ENCODE measurements around the gene CHST3.
"Not testable (repeated sequence)": the region's sequence is repeated elsewhere in the genome, so short reads cannot be mapped to it uniquely, and the experiment has no call there.

CHST3 gene

DNA sequence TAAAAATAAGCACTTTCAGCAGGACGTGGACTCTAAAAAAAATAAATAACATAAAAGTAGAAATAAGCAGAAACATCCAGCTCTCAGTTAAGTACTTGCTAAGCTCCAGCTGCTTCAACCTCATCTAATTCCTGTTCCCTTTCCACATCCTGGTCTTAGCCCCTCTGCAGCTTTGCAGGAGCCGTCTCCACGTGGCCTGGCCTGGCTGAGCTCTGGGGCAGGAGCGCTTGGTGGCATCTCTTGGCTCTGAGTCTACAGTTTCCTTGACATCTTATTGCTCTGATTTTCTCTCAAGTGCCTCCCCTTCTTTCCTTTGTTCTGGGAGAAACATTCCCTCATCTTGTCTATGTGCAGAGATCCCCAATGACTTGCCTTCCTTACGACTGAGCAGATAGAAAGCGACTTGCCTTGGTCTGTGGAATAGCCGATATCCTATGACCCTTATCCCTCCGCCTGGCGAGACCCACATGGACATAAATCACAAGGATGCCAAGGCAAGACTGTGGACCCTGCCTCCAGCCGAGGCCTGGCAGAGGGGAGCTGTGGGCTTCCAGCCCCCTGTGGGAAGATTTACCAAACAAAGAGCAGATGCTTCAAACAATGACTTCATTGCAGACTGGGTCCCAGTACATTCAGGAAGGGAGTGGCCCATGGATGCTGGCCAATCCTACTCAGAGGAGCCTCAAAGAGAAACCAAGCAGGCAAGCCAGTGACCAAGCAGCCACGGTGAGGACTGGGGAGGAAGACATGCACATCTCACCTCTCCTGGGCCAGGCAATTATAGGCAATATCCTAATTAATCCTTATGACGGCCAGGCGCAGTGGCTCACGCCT, 62.3 kb downstream of the CHST3 start:
- H3K4me3 ChIP-seq (ENCODE audit: low read depth, low read length) = no peak overlapping the region

DNA sequence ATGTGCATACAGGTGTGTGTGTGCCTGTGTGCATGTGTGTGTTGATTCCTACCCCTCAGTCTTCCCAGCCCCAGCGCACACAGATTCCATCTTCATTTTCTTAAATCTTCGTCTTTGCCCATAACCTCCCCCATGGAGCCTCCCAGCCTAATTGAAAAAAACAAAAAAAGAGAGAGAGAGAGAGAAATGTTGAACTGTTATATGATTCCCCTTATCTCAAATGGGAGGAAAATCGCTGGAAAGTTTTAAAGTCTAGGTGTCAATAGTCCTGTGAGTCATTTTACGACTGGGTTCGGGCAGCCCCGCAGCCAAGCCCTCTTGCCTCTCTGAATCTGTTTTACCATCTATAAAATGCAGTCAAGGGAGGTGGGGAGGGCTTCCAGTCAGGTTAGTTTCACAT, 63.3 kb downstream of the CHST3 start:
- no peak overlapping the region for H3K4me3 ChIP-seq (ENCODE audit: low read depth, low read length)

DNA sequence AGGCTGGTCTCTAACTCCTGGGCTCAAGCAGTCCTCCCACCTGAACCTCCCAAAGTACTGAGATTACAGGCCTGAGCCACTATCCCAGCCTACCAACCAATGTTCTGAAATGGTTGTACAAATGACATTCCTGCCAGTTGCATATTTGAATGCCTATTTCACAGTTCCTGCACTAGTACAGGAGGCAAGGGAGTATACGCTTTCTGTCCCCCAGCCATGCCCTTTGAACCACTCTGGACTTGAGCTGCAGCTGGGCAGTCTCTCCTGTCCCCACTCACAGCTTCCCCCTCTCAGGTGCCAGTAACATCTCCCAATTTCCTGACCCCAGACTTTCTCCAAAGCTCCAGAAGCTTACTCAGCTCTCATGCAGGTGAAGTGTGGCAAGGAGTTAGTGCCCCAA, 65.2 kb downstream of the CHST3 start:
- H3K4me3 ChIP-seq (ENCODE audit: low read depth, low read length) = no peak overlapping the region

DNA sequence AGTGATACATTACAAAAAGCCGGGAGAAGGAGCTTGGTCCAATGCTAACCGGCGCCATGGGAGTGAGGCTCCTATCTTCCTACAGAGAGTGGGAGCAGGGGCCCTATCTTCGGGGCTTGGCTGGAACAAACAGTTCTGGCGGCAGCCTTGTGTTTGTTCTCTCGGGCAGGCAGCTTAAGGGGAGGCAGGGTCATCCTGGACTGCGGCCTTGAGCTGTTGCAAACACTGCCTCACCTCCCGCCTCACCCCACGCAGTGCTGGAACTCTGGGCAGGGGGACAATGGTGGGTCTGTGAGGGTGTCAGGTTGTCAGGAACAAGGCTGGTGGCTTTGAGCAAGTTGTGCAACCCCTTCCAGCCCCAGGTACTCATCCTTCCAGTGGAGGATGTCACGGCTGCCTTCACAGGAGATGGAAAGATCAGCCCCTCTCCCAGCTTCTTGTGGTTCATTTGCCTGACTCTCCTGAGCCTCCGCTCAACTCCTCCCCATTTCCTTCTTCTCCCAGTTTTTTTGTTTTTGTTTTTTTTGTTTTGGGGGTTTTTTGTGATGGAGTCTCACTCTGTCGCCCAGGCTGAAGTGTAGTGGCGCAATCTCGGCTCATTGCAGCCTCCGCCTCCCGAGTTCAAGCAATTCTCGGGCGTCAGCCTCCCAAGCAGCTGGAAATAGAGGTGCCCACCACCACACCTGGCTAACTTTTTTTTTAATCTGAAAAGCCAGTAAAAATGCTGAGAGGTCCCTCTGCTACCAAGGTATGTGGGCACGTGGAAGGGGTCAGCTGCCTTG, 66.8 kb downstream of the CHST3 start:
- H3K4me3 ChIP-seq (ENCODE audit: low read depth, low read length) = no peak overlapping the region

DNA sequence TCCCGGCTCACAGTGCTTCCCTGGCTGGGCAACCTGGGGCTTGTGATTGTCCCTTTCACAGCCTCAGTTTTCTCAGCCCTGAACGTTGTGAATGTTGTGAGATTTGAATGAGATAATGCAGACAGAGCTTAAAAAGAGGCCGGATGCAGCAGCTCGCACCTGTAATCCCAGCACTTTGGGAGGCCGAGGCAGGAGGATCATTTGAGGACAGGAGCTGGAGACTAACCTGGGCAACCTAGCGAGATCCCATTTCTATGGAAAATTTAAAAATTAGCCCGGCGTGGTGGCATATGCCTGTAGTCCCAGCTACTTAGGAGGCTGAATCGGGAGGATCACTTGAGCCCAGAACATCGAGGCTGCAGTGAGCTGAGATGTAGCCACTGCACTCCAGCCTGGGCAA, 67.5 kb downstream of the CHST3 start:
- no peak overlapping the region for H3K4me3 ChIP-seq (ENCODE audit: low read depth, low read length)

DNA sequence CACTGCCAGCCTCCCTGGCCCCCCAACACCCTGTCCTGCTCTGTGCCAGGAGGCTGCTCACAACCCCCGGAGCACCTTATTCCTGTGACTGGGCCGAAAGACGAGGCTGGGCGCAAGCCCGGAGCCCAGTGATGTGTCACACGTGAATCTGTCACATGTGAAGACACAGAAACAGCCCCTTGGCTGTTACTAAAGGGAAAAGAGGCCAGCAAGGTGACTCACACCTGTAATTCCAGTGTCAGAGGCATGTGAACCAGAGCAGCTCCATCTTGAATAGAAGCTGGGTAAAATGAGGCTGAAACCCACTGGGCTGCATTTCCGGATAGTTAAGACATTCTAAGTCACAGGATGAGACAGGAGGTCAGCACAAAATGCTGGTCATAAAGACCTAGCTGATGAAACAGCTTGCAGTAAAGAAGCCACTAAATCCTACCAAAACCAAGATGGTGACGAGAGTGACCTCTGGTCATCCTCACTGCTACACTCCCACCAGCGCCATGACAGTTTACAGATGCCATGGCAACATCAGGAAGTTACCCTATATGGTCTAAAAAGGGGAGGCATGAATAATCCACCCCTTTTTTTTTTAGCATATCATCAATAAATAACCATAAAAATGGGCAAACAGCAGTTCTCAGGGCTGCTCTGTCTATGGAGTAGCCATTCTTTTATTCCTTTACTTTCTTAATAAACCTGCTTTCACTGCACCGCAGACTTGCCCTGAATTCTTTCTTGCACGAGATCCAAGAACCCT, 68.4 kb downstream of the CHST3 start:
- H3K4me3 ChIP-seq (ENCODE audit: low read depth, low read length) = not testable (repeated sequence)

DNA sequence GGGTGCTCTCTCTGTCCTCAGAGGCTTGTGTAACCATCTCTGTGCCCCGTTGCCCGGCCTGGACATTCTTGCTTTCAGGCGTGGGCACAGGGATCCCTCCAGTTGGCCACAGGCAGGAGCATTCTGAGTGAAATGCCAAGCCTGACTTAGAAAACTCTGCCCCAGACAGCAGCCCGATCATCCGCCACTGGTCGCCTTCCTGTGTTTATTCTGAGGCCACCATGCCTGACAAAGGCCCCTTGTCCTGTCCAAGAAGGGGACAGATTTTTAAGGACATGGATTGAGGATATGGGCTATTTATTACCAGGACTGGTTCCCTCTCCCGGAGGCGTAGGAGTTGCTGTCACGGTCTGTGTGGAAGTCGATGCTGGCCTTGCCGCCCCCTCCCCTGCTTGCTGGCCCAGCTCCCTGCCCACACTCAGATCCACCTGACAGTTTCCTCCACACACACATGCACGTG, 69.9 kb downstream of the CHST3 start:
- H3K4me3 ChIP-seq (ENCODE audit: low read depth, low read length) = no peak overlapping the region

DNA sequence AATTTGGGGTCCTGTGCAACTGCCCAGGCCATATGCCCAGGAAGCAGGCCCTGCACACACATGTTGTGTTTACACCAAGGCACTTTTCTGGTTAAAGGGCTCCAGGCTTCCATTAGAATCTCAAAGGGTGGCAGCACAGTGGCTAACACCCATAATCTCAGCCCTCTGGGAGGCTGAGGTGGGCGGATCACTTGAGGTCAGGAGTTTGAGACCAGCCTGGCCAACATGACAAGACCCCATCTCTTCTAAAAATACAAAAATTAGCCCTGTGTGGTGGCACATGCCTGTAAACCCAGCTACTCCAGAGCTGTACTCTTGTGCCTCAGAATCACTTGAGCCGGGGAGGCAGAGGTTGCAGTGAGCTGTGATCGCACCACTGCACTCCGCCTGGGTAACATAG, 70.6 kb downstream of the CHST3 start:
- H3K4me3 ChIP-seq (ENCODE audit: low read depth, low read length) = no peak overlapping the region

DNA sequence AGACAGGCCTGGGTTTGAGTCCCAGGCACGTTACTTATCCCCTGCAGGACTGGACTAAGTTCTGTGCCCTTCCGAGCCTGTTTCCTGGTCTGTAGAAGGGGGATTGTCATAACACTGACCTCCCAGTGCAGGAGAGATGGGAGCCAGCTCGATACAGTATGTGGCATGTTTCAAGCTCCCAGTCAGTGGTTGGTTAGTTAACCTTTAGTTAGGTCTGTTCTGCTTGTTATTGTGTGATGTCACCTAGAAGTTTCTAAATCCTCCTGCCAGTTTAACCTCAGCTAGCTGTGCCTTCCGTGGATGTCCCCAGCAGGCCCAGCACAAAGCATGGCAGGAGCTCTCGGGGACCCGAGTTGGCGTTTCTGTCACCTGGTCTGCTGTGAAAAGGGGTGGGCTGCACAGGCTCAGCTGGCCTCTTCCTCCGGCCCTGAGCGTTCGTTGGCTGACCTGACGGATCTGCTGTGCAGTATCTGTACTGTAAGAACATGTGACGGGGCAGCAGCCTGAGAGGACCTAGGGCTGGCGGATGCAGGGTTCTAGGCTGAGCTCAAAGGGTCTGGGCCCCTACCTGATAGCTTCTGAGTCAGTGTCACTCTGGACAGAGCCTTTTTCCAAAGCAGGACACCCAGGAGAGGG, 71.2 kb downstream of the CHST3 start:
- no peak overlapping the region for H3K4me3 ChIP-seq (ENCODE audit: low read depth, low read length)

DNA sequence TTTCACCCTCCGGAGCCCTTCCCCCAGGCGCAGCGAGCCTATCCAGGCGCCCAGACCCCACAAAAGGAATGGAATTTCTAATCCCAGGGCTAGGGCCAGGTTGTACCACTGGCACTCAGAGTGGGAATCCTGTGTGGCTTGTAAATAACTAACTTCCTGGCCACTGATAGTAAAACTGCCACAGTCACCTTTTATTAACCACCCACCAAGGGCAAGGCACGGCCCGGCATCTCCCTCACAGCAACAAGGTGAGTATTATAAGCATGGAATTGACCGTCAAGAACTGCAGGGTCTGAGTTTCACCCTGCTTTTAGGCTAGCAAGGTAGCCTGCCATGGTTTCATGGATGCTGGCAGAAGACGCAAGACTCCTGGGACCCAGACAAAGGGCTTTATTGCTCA, 73.1 kb downstream of the CHST3 start:
- H3K4me3 ChIP-seq (ENCODE audit: low read depth, low read length) = no peak overlapping the region

DNA sequence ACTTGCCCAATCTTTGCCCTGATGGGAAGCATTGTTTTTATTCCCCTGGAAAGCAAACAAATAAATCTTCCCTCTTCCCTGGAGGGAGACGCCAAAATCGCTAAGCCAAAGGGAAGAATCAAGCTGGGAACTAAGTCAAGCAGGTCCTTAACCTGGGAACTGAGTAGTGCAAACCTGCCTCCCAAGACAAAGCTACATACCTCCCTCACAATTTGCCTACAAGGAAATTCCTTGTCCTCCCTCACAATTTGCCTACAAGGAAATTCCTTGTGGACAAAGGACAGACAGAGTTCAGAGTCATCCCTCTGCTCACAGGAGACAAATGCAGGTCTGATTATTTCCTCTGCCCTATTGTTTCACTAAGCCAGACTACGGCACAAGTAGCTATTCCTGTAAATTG, 73.6 kb downstream of the CHST3 start:
- H3K4me3 ChIP-seq (ENCODE audit: low read depth, low read length) = no peak overlapping the region

DNA sequence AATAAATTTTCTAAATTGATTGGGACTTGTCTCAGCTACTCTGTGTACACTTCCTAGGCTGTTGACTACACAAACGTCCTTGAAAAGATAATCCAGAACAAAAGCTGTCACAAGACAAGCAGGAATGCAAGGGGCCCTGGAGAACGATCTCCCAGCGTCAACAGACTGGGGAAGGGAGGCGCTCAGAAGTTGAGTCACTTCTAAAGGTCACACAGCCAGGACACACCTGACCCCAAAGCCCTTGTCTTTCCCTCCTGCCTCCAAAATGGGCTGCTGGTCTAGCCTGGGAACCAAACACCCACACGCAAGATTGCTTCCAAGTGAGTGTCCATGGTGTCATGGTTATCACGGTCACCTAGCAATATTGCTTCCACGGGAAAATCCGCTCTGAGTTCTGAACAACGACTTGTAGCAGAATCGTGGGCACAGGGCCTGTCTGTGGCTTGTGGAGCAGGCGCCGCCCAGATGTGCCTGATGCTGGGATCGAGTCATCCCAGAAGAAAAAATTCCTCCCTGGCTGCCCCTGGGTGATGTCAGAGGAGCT, 74.3 kb downstream of the CHST3 start:
- H3K4me3 ChIP-seq (ENCODE audit: low read depth, low read length) = no peak overlapping the region

DNA sequence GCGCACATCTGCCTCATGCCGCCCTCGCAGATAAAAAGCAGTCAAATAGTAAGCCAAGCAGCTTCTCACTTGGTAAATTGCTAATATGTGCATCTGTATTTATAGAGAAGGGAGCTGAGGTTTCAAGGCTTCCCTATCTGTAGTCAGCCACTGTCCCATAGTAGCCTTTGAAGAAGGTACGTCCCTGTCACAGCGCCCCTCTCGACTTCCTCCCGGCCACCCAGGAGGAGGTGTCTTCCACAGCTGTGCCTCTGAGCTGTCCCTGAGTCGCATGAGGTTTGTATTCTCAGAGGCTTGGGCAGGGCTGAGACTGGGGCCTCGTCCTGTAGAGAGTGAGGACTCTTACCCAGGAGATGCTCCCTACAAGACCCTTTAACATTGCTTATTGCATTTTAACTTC, 75.2 kb downstream of the CHST3 start:
- no peak overlapping the region for H3K4me3 ChIP-seq (ENCODE audit: low read depth, low read length)

DNA sequence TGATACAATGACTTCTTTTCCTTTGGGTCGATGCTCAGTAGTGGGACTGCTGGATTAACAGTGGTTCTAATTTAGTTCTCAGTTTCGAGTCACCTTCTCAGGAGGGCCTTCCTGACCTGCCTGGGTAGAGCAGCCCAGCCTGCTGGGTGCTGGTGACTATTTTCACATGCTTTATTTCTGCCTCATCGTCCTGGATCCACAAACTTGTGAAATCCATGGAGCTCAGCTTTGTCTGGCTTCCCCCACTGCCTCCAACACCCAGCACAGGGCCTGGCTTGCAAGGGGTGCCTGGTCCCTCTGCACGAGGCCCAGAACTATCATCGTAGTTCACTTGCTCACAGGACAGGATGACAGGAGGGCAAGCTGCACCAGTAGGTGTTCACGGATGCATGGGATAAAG, 77.3 kb downstream of the CHST3 start:
- H3K4me3 ChIP-seq (ENCODE audit: low read depth, low read length) = no peak overlapping the region

DNA sequence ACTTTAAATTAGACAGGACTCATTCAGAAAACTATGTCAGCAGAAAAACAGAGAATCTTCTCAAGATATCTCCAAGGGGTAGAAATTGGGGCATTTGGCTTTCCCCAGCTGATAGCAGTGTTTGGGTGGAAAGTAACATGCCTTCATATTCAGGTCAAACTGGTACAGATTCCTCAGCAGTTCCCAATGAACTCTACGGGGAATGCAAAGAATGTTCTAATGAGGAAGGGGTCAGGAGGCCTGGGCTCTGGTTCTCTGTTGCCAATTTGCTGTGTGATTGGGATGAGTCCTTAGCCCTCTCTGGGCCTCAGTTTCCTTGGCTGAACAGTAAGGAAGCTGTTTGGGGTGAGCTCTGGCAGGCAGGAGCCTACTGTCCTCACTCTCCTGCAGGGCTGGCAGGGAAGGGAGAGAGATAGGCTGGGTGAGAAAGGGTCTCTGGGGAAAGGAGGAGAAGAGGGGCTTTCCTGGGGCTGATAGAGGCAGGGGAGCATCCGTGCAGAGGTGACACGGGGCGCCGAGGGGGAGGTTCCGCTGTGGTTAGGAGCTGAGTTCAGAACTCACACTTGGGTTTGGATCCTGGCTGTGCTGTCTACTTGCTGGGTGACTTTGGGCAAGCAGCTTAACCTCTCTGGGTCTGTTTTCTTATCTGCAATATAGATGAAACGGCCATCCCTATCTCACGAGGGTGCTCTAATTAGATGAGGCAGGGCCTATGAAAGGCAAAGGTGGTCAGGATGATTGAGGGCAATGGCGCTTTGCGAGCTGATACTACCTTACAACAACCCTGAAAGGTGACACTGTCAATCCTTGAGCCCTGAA, 79.0 kb downstream of the CHST3 start:
- no peak overlapping the region for H3K4me3 ChIP-seq (ENCODE audit: low read depth, low read length)

DNA sequence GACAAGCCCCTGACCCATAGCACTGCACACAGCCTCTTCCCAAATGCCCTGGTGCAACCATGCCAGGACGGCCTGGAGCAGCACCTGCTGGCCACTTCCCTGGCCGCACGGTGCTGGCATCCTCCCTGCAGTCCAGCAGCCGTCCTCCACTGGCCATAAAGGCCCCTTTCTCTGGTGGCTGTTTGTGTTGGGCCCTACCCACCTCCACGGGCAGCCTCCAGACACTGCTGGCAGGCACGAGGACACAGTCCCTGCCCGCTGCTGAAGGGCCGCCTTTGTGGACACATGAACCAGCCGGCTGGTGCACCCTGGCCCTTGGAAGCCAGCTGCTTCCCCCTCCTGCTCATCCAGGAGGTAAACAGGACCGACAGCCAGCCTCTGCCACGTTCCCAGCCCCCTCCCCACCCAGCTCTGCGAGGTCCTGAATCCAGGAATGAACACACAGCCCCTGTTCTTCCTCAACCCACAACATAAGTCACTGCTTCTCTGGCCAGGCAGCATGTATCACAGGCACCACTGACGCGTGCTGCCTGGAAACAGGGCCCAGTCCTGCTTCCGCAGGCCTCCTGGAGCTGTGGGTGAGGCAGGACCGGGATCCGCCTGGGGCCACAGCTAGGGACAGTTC, 80.3 kb downstream of the CHST3 start:
- no peak overlapping the region for H3K4me3 ChIP-seq (ENCODE audit: low read depth, low read length)

DNA sequence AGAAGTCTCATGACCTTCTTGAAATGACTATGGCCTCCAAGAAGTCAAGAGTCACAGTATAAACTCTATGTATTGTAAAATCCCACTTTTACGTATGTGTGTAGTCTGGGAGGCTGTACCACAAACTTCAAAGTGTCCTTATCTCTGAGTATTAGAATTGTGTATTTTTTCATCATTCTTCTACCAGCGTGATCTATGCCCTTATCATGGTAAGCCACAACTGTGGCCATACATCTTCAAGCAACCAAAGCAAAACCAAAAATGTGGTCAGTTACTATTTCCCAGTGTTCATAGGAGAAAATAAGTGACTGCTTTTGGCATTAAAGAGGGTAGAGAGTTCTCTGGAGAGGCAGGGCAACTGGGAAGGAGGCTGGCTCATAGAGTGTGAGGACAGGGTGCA, 81.4 kb downstream of the CHST3 start:
- H3K4me3 ChIP-seq (ENCODE audit: low read depth, low read length) = no peak overlapping the region

DNA sequence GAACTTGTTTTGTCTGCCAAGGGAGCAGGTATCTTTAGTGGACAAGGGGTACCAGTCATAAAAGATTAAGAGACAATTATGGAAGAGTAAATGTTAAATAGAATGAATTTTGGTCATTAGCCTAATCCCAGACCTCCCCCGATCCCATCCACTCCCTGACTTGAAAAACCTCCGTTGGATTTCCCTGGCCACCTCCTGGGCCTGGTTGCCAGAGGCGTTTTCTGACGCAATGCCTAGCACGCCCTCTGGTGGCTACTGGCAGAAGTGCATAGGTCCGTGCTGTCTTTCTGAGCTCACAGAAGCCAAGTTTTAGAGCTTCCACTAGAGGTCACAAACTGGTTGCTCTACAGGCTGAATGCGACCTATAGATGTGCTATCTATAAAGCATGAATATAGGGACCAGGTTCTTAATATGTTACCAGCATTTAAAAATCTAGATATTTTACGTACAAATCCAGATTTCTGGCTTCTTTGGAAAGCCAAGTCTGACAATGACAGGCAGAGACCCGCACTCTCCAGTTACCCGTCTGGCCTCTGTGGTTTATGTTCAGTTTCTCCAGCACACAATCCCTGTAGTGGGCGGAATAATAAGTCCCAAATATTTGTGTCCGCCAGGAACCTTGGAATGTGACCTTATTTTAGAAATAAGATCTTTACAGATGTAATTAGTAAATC, 84.4 kb downstream of the CHST3 start:
- H3K4me3 ChIP-seq (ENCODE audit: low read depth, low read length) = no peak overlapping the region

DNA sequence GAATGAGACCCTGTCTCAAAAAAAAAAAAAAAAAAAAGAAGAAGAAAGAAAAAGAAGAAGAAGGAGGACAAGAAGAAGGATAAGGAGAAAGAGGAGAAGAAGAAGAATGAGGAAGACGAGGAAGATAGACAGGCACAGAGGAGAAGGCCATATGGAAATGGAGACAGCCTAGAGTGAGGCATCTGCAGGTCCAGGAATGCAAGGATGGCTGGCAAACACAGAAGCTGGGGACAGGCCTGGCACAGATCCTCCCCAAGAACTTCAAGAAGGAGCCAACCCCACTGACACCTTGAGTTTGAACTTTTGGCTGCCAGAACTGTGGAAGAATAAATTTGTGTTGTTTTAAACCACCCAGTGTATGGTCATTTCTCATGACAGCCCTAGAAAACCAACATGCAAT, 85.3 kb downstream of the CHST3 start:
- no peak overlapping the region for H3K4me3 ChIP-seq (ENCODE audit: low read depth, low read length)

Measured in iPS-11a (cell line).